ENCODE data around the gene RASAL2. TPM values are rescaled to one million over a fixed set of nuclear protein-coding genes. Genes with fewer than 3 reads are reported as not detected.
A peak's percentile ranks its signal among the peaks of the same experiment; 100 is the strongest.

RASAL2 gene
- total RNA-seq, 1 experiment from 2014 or later = 36.8 TPM

- Mint-ChIP-seq H3K27ac (ENCODE audit: unreplicated experiment) (no peak overlapping the region), H3K4me1 (ENCODE audit: low read depth, unreplicated experiment) (peaks cover 19% of the 10 kb centered on the region), H3K9me3 (ENCODE audit: unreplicated experiment) (no peaks in the 10 kb centered on the region), H3K4me3 (ENCODE audit: unreplicated experiment) (no peak overlapping the region), H3K27me3 (ENCODE audit: insufficient read depth, unreplicated experiment) (no peaks in the 10 kb centered on the region), H3K36me3 (ENCODE audit: insufficient read depth, unreplicated experiment) (no peaks in the 10 kb centered on the region)
- Histone ChIP-seq H3K36me3 (ENCODE audit: control insufficient read depth, insufficient read depth, low read length) (no peaks in the 10 kb centered on the region), H3K4me3 (ENCODE audit: low read depth, low read length) (no peak overlapping the region), H3K4me1 (peaks cover 23% of the 10 kb centered on the region), H3K27me3 (replicated peaks; ENCODE audit: control insufficient read depth, insufficient read depth, low read length) (no peaks in the 10 kb centered on the region), H3K9me3 (no peaks in the 10 kb centered on the region)
- no peak for TF ChIP-seq CTCF (IDR thresholded peaks at IDR 0.05; ENCODE audit: insufficient read depth in 1 of 2, low read depth in 1 of 2, low read length in 1 of 2, severe bottlenecking in 1 of 2, unreplicated experiment in 1 of 2)
- ChIA-PET POLR2A (no interaction called here), CTCF (interaction anchor here (1.2 to 2.1 kb wide), 2 partner anchors 219 to 230 kb away, joined by 3 to 11 read pairs; no protein-coding TSS in a partner anchor)
- no TSS peak for BruUV-seq (replicated peaks)
- intact Hi-C loops (cut with micrococcal nuclease; ENCODE audit: unreplicated experiment) = no loop called here
- peak in 1 of 2 experiments; percentile 60 for DNase-seq
Measured at GRCh38 chr1:178530037-178530402, 436.1 kb downstream of the RASAL2 start.

- H3K36me3 ChIP-seq (ENCODE audit: control insufficient read depth, insufficient read depth, low read length) = no peaks in the 10 kb centered on the region
- H3K27me3 ChIP-seq (replicated peaks; ENCODE audit: control insufficient read depth, insufficient read depth, low read length) = no peaks in the 10 kb centered on the region
- ChIA-PET POLR2A (no interaction called here), CTCF (interaction anchor here (0.6 to 2.1 kb wide), 2 partner anchors 220 to 516 kb away, joined by 4 to 11 read pairs; no protein-coding TSS in a partner anchor)
- Mint-ChIP-seq H3K4me3 (ENCODE audit: unreplicated experiment) (no peak overlapping the region), H3K9me3 (ENCODE audit: unreplicated experiment) (no peaks in the 10 kb centered on the region), H3K27ac (ENCODE audit: unreplicated experiment) (no peak overlapping the region), H3K4me1 (ENCODE audit: low read depth, unreplicated experiment) (peaks cover 19% of the 10 kb centered on the region), H3K36me3 (ENCODE audit: insufficient read depth, unreplicated experiment) (no peaks in the 10 kb centered on the region), H3K27me3 (ENCODE audit: insufficient read depth, unreplicated experiment) (no peaks in the 10 kb centered on the region)
- peaks cover 23% of the 10 kb centered on the region for H3K4me1 ChIP-seq
- no peaks in the 10 kb centered on the region for H3K9me3 ChIP-seq
- no TSS peak for BruUV-seq (replicated peaks)
- no peak for TF ChIP-seq CTCF (IDR thresholded peaks at IDR 0.05; ENCODE audit: insufficient read depth in 1 of 2, low read depth in 1 of 2, low read length in 1 of 2, severe bottlenecking in 1 of 2, unreplicated experiment in 1 of 2)
- no peak overlapping the region for H3K4me3 ChIP-seq (ENCODE audit: low read depth, low read length)
- no peak for DNase-seq
- intact Hi-C loops (cut with micrococcal nuclease; ENCODE audit: unreplicated experiment) = no loop called here
Measured at GRCh38 chr1:178530502-178530901, 436.6 kb downstream of the RASAL2 start.

- Mint-ChIP-seq H3K4me1 (ENCODE audit: low read depth, unreplicated experiment) (peaks cover 23% of the 10 kb centered on the region), H3K4me3 (ENCODE audit: unreplicated experiment) (no peak overlapping the region), H3K27ac (ENCODE audit: unreplicated experiment) (no peak overlapping the region), H3K9me3 (ENCODE audit: unreplicated experiment) (no peaks in the 10 kb centered on the region), H3K36me3 (ENCODE audit: insufficient read depth, unreplicated experiment) (no peaks in the 10 kb centered on the region), H3K27me3 (ENCODE audit: insufficient read depth, unreplicated experiment) (no peaks in the 10 kb centered on the region)
- Histone ChIP-seq H3K36me3 (ENCODE audit: control insufficient read depth, insufficient read depth, low read length) (no peaks in the 10 kb centered on the region), H3K4me1 (peaks cover 32% of the 10 kb centered on the region), H3K4me3 (ENCODE audit: low read depth, low read length) (no peak overlapping the region), H3K9me3 (no peaks in the 10 kb centered on the region), H3K27me3 (replicated peaks; ENCODE audit: control insufficient read depth, insufficient read depth, low read length) (no peaks in the 10 kb centered on the region)
- intact Hi-C loops (cut with micrococcal nuclease; ENCODE audit: unreplicated experiment) = loop anchor here (1.0 to 2.0 kb wide), 3 partner anchors 221 to 470 kb away; no protein-coding TSS in a partner anchor
- BruUV-seq (replicated peaks) = no TSS peak
- CTCF ChIA-PET = interaction anchor here (1.0 to 2.3 kb wide), 6 partner anchors 11 to 471 kb away, joined by 3 to 18 read pairs (median 5); no protein-coding TSS in a partner anchor
- no peak for TF ChIP-seq CTCF (IDR thresholded peaks at IDR 0.05; ENCODE audit: insufficient read depth in 1 of 2, low read depth in 1 of 2, low read length in 1 of 2, severe bottlenecking in 1 of 2, unreplicated experiment in 1 of 2)
- no peak for DNase-seq
- POLR2A ChIA-PET = no interaction called here
Measured at GRCh38 chr1:178531887-178532286, 438.0 kb downstream of the RASAL2 start.
